Heart left ventricle (tissue), 13 donors: ENCODE results near the gene CARHSP1.

Experiments
- CTCF ChIP-seq, 12 donors: fragments of 200-600 bp; sonication (generic) in 4 of 12; IDR thresholded peaks; one replicate each; pipeline versions ENCODE4 v1.5.0 to v1.8.0; 2018 to 2022; ENCODE audit warnings: antibody characterized with exemption in 12 of 12, mild to moderate bottlenecking in 5 of 12
- POLR2A ChIP-seq, 2 donors: fragments of 450-650 bp; IDR thresholded peaks; one replicate each; pipeline ENCODE4 v1.6.1; 2017; ENCODE audit warnings: antibody characterized with exemption in 2 of 2, mild to moderate bottlenecking in 2 of 2, moderate library complexity in 2 of 2
- donor health status: ischemic (EF 13 %, LVEDD 7.1; RV severe dilation, severe dysfunction).
- donor health status: DM: no; HTN: yes; CAD: no.
- donor health status: DM: no; HTN: no; CAD: no.
- donor health status: ischemic (EF 25% LVEDD 6.9; RV normal size, moderate dysfunction).
- donor health status: ischemic (EF 25% LVEDD 5.7; RV mildly dilated, moderate dysfunction).
- donor health status: ischemic (EF 35%, LVEDD 5.7; RV mildly dilated, moderate dysfunction).
- donor health status: nonischemic (EF 11% LVEDD 7.7; RV severe dilation, severe dysfunction).
- donor health status: DM: yes; HTN: yes; CAD: no.
- donor health status: PGD.
- donor health status: ischemic (EF 29% LVEDD 5.4; RV normal size, mild dysfunction).
- donor health status: nonischemic (EF 23%, LVEDD 6.1; RV moderate dilation, normal function).

- TF ChIP-seq CTCF (IDR thresholded peaks at IDR 0.05): no peak
- TF ChIP-seq POLR2A (IDR thresholded peaks at IDR 0.05): no peak
Observed at GRCh38 chr16:8916541-8917225, 47.9 kb upstream of the CARHSP1 start.
